Heart left ventricle (tissue), 16 donors: ENCODE results near the gene MPZ. TPM values are rescaled to one million over a fixed set of nuclear protein-coding genes. Genes with fewer than 3 reads are reported as not detected.

ENCODE experiments used
- ATAC-seq, 4 donors: fragments of 200-7000 bp; cut with Tn5 transposase; one replicate each; pipeline ENCODE4 v1.9.1; 2020 to 2022; ENCODE audit warnings: moderate library complexity in 4 of 4, mild to moderate bottlenecking in 3 of 4, moderate number of reproducible peaks in 1 of 4
- DNase-seq, 5 donors: peaks; one replicate each; pipeline ENCODE4 v3.0.0-alpha.2; 2020
- H3K27ac ChIP-seq, 12 donors: fragments of 200-600 bp; sonication (generic) in 4 of 12; one replicate each; pipeline versions ENCODE4 v1.5.0 to v1.8.0; 2016 to 2022; ENCODE audit warnings: mild to moderate bottlenecking in 2 of 12
- H3K27me3 ChIP-seq, 9 donors: fragments of 200-600 bp; sonication (generic) in 2 of 9; one replicate each; pipeline versions ENCODE4 v1.5.1 to v1.8.0; 2016 to 2022; ENCODE audit warnings: mild to moderate bottlenecking in 3 of 9
- H3K36me3 ChIP-seq, 9 donors: fragments of 200-600 bp; sonication (generic) in 2 of 9; one replicate each; pipeline versions ENCODE4 v1.5.0 to v1.8.0; 2018 to 2022; ENCODE audit warnings: mild to moderate bottlenecking in 2 of 9
- H3K4me1 ChIP-seq, 12 donors: fragments of 200-600 bp; sonication (generic) in 4 of 12; one replicate each; pipeline versions ENCODE4 v1.5.0 to v1.8.0; 2016 to 2022; ENCODE audit warnings: mild to moderate bottlenecking in 3 of 12
- H3K4me3 ChIP-seq, 12 donors: fragments of 200-600 bp; sonication (generic) in 4 of 12; one replicate each; pipeline versions ENCODE4 v1.5.0 to v1.8.0; 2017 to 2022; ENCODE audit warnings: mild to moderate bottlenecking in 9 of 12, moderate library complexity in 4 of 12
- H3K9me3 ChIP-seq, 12 donors: fragments of 200-600 bp; sonication (generic) in 4 of 12; one replicate each; pipeline versions ENCODE4 v1.5.0 to v1.8.0; 2016 to 2022; ENCODE audit warnings: mild to moderate bottlenecking in 1 of 12
- POLR2A ChIP-seq, 2 donors: fragments of 450-650 bp; IDR thresholded peaks; one replicate each; pipeline ENCODE4 v1.6.1; 2017; ENCODE audit warnings: antibody characterized with exemption in 2 of 2, mild to moderate bottlenecking in 2 of 2, moderate library complexity in 2 of 2
- WGBS, 4 donors: extraction: QIAGEN DNeasy Blood & Tissue Kit in 2 of 4; methylation state at CpG; one replicate each; pipeline versions ENCODE4 v1.1.5 to v1.1.7; 2013 to 2018; 5-methylcytosine and 5-hydroxymethylcytosine counted together
- intact Hi-C, 10 donors: fragments of 100-400 bp; cut with DNase I; formaldehyde crosslinking; loops; one replicate each; pipeline versions ENCODE4 v1.11.1 to v1.14.2; 2022
- polyA plus RNA-seq, 2 donors: library from polyadenylated mRNA; stranded (reverse); fragments of 200-250 nt; gene quantifications; one replicate each; pipeline ENCODE4 v1.2.3, GENCODE V29; 2013
- total RNA-seq, 9 donors: library from RNA; depleted of rRNA in 2 of 9; stranded (reverse); fragments of >200 nt in 2 of 9; fragmentation: NEBNext Ultra II Directional in 3 of 9; extraction: Animal tissue kit (Norgen Biotek cat#: 25700) in 3 of 9; gene quantifications; one replicate each; pipeline versions ENCODE4 v1.1.0 to v1.2.4, GENCODE V29; 2016 to 2023
- TF ChIP-seq, protein P1 (sequence below), 12 donors: fragments of 200-600 bp; sonication (generic) in 4 of 12; IDR thresholded peaks; one replicate each; pipeline versions ENCODE4 v1.5.0 to v1.8.0; 2018 to 2022; ENCODE audit warnings: antibody characterized with exemption in 12 of 12, mild to moderate bottlenecking in 5 of 12
- donor health status: ischemic (EF 13 %, LVEDD 7.1; RV severe dilation, severe dysfunction).
- donor health status: healthy with polysubstance abuse.
- donor health status: DM: no; HTN: yes; CAD: no.
- donor health status: DM: no; HTN: no; CAD: no.
- donor health status: ischemic (EF 25% LVEDD 6.9; RV normal size, moderate dysfunction).
- donor health status: ischemic (EF 25% LVEDD 5.7; RV mildly dilated, moderate dysfunction).
- donor health status: healthy.
- donor health status: DM: yes; HTN: yes; CAD: no.
- donor health status: ischemic (EF 35%, LVEDD 5.7; RV mildly dilated, moderate dysfunction).
- donor health status: nonischemic (EF 11% LVEDD 7.7; RV severe dilation, severe dysfunction).
- donor health status: DM: yes; HTN: yes; CAD: no.
- donor health status: PGD.
- donor health status: ischemic (EF 29% LVEDD 5.4; RV normal size, mild dysfunction).
- donor health status: nonischemic (EF 23%, LVEDD 6.1; RV moderate dilation, normal function).

The MPZ gene
- total and polyA plus RNA-seq, 11 donors: 0.90 to 5.6 (median 2.3) TPM

DNA sequence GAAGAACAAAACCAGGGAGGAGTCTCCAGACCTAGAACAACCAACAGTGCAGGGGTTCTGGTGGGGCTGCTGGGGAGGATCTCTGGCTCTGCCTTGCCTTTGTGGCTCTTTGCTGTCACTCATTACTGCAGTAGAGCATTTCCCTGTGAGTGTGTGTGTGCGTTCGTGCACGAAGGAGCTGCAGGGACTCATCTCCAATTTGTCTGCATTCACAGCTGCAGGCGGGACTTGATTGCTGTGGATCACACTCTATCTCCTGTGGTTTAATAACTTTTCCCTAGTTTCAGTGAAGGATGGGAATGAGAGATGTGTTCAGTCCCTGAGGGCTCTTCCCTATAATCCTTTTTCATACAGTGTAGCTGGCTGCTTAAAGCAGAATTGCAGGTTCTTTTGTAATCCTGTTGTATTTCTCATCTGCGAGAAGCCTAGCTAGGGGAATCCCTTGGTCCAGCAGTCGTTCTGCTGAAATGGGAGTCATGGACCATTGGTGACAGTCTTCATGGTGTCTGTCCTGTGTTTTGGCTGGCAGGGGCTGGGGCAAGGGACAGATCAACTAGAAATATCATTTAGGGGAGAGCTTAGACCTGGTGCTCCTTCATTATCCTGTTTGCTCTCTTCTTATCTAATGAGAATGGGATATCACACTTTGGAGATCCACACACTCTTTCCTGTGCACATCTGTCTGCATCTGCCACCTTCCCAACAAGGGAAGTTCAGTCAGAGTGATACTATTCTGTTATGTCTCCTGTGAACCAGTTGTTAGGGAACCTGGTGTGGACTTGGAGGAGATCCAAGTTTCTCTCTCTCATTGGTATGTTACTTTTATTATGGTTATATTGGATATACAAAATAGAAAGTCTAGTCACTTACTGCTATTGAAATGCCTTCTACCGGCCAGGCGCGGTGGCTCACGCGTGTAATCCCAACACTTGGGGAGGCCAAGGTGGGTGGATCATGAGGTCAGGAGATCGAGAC lies 48.2 kb downstream of the MPZ start:
- DNase-seq (no peak), ATAC-seq (no peak)
- Histone ChIP-seq H3K9me3 (peaks cover 0 to 12% (median 9%) of the 10 kb centered on the region in 12 donors), H3K27ac (no peak overlapping the region), H3K36me3 (no peaks in the 10 kb centered on the region), H3K27me3 (peaks cover 13 to 44% (median 33%) of the 10 kb centered on the region in 9 donors), H3K4me1 (peaks cover 0 to 13% (median 8%) of the 10 kb centered on the region in 12 donors), H3K4me3 (no peak overlapping the region)
- TF ChIP-seq, protein P1, sequence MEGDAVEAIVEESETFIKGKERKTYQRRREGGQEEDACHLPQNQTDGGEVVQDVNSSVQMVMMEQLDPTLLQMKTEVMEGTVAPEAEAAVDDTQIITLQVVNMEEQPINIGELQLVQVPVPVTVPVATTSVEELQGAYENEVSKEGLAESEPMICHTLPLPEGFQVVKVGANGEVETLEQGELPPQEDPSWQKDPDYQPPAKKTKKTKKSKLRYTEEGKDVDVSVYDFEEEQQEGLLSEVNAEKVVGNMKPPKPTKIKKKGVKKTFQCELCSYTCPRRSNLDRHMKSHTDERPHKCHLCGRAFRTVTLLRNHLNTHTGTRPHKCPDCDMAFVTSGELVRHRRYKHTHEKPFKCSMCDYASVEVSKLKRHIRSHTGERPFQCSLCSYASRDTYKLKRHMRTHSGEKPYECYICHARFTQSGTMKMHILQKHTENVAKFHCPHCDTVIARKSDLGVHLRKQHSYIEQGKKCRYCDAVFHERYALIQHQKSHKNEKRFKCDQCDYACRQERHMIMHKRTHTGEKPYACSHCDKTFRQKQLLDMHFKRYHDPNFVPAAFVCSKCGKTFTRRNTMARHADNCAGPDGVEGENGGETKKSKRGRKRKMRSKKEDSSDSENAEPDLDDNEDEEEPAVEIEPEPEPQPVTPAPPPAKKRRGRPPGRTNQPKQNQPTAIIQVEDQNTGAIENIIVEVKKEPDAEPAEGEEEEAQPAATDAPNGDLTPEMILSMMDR (IDR thresholded peaks at IDR 0.05): no peak
- TF ChIP-seq POLR2A (IDR thresholded peaks at IDR 0.05): no peak
- WGBS, 4 donors: 78 to 82% (median 80%) methylated on average over 12 of the region's 12 CpGs
- intact Hi-C loops: no loop called here

DNA sequence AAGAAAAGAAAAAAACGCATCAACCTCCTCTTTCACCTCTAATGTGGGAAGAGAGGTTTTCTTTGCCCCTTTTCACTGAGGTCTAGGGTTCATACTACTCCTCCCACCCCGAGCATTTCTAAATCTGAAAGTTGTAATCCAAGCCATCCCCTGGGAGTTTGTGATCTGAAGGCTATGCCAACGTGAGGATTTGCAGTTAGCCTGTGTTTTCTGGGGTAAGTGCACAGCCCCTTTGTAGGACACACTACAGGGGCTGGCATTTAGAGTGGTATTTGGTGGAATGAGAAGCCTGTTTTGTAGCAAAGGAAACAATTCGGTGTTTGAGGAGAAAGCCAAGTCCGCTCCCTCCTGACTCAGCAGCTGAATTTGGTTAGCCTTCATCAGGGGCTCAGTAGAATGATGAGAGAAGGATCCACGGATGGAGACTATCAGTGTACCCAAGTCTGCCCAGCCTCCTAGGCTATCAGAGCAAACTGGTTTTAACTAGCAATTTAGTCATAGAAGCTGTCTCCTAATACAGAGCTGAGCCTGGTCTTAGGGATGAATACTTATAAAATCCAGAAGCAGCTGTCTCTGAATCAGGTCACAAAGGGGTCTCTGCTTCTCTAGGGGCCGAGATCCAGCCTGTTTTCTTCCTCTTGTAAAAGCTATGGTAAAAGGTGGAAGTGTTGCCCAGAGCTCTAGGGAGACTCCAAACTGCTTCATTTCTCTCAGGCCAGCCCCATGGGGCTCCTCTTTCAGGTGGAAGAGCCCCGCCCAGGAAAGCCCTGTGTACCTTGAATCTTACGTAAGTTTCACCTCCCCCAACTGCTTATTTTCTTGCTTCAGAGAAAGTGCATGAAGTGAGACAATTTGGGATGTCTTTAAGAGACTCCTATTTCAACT lies 49.1 kb downstream of the MPZ start:
- Histone ChIP-seq H3K27ac (no peak overlapping the region), H3K36me3 (no peaks in the 10 kb centered on the region), H3K9me3 (peaks cover 0 to 17% (median 10%) of the 10 kb centered on the region in 12 donors), H3K27me3 (peaks cover 13 to 44% (median 33%) of the 10 kb centered on the region in 9 donors), H3K4me1 (peaks cover 0 to 9% (median 6%) of the 10 kb centered on the region in 12 donors), H3K4me3 (no peak overlapping the region)
- 54 to 64% (median 58%) methylated on average over 9 of the region's 9 CpGs for WGBS, 4 donors
- intact Hi-C loops: no loop called here
- DNase-seq (no peak), ATAC-seq (no peak)
- TF ChIP-seq, protein P1 (IDR thresholded peaks at IDR 0.05): no peak
- TF ChIP-seq POLR2A (IDR thresholded peaks at IDR 0.05): no peak

DNA sequence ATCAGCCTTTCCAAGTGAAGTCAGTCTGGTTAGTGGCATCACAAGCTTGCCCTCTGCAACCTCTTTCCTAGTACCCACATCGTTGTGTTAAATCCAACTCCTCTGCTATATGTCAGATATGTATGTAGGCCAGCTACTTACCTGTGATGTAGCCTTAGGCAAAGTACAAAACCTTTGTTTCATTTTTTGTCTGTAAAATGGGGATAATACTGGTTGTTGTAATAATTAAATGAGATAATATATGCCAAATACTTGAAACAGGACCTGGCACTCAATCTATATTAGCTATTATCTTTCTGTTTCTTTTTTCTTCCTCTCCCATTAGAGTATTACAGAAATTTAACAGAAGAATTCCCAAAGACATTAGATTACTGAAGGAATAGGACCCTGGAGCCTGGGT lies 50.0 kb downstream of the MPZ start:
- ATAC-seq (no peak), DNase-seq (no peak)
- no peaks in the 10 kb centered on the region for H3K36me3 ChIP-seq
- intact Hi-C loops: no loop called here
- no peak for TF ChIP-seq POLR2A (IDR thresholded peaks at IDR 0.05)
- TF ChIP-seq, protein P1 (IDR thresholded peaks at IDR 0.05): no peak
- peaks cover 13 to 44% (median 33%) of the 10 kb centered on the region in 9 donors for H3K27me3 ChIP-seq
- H3K4me1 ChIP-seq: peaks cover 0 to 9% (median 6%) of the 10 kb centered on the region in 12 donors
- 80 to 92% (median 83%) methylated on average over 1 of the region's 1 CpG for WGBS, 4 donors
- H3K9me3 ChIP-seq: peaks cover 0 to 17% (median 10%) of the 10 kb centered on the region in 12 donors
- H3K4me3 ChIP-seq: no peak overlapping the region
- H3K27ac ChIP-seq: no peak overlapping the region
